T-cell (primary cell): Measurements from ENCODE around the gene TPPP3. TPM values are rescaled to one million over a fixed set of nuclear protein-coding genes. Genes with fewer than 3 reads are reported as not detected.

ENCODE experiments used
- ATAC-seq, 4 experiments: fragments of 200-7000 bp in 3 of 4; fragments of 150-1000 bp in 1 of 4; cut with Tn5 transposase; replicated peaks in 1 of 4; 1 replicate in 3 of 4; 2 replicates in 1 of 4; pipeline ENCODE4 v1.10.0; 2021; ENCODE audit warnings: moderate library complexity in 3 of 4, mild to moderate bottlenecking in 2 of 4, moderate number of reproducible peaks in 1 of 4
- CTCF ChIA-PET, 2 donors: fragments of 300-600 bp; sonication (Branson Sonifier 250); formaldehyde crosslinking; loops; one replicate each; lab custom pipeline; 2022; ENCODE audit warnings: antibody characterized with exemption in 2 of 2; lab: Charles Lee
- POLR2A ChIA-PET, 2 donors: fragments of 300-600 bp; sonication (Branson Sonifier 250); formaldehyde crosslinking; loops; one replicate each; lab custom pipeline; 2022; ENCODE audit warnings: antibody characterized with exemption in 2 of 2; lab: Charles Lee
- DNase-seq, 35 experiments: peaks; one replicate each; pipeline versions ENCODE4 v3.0.0 to v3.0.0-alpha.2; 2013 to 2023
- H3K27ac ChIP-seq: one replicate; pipeline ENCODE4 v1.5.1; 2013; ENCODE audit warnings: low read length
- H3K27me3 ChIP-seq, 2 experiments: replicated peaks in 1 of 2; 1 replicate in 1 of 2; 2 replicates in 1 of 2; pipeline versions ENCODE4 v1.6.1 to v1.7.0; 2013; ENCODE audit warnings: low read length in 1 of 2, mixed read lengths in 1 of 2; ENCODE audit not compliant: control insufficient read depth in 2 of 2, insufficient read depth in 2 of 2; ENCODE audit errors: extremely low read depth in 1 of 2
- H3K36me3 ChIP-seq, 2 donors: 1 replicate in 1 of 2; 2 replicates in 1 of 2; pipeline versions ENCODE4 v1.6.1 to v1.7.0; 2013; ENCODE audit warnings: low read length in 1 of 2; ENCODE audit not compliant: control insufficient read depth in 2 of 2, insufficient read depth in 1 of 2; ENCODE audit errors: extremely low read depth in 1 of 2
- H3K4me1 ChIP-seq, 2 experiments: 1 replicate in 1 of 2; 2 replicates in 1 of 2; pipeline versions ENCODE4 v1.6.1 to v1.7.0; 2013; ENCODE audit warnings: low read length in 2 of 2, mixed read lengths in 1 of 2; ENCODE audit not compliant: insufficient read depth in 2 of 2, control insufficient read depth in 1 of 2; ENCODE audit errors: extremely low read depth in 1 of 2
- H3K4me3 ChIP-seq, 2 donors: 1 replicate in 1 of 2; 2 replicates in 1 of 2; pipeline versions ENCODE4 v1.5.1 to v1.7.0; 2013; ENCODE audit warnings: mild to moderate bottlenecking in 2 of 2, low read length in 1 of 2, moderate library complexity in 1 of 2; ENCODE audit not compliant: control insufficient read depth in 1 of 2; ENCODE audit errors: extremely low read depth in 1 of 2
- H3K9me3 ChIP-seq: 2 replicates; pipeline ENCODE4 v1.7.0; 2013
- H3K27ac Mint-ChIP-seq, 2 donors: one replicate each; pipeline ENCODE4 v1.8.0; 2020 to 2021; ENCODE audit warnings: mild to moderate bottlenecking in 2 of 2, mixed read lengths in 2 of 2
- H3K27me3 Mint-ChIP-seq, 2 donors: one replicate each; pipeline ENCODE4 v1.8.0; 2021 to 2022; ENCODE audit warnings: mixed read lengths in 2 of 2
- H3K36me3 Mint-ChIP-seq: one replicate; pipeline ENCODE4 v1.8.0; 2021; ENCODE audit warnings: mixed read lengths
- H3K4me1 Mint-ChIP-seq, 3 donors: one replicate each; pipeline ENCODE4 v1.8.0; 2020 to 2022; ENCODE audit warnings: mixed read lengths in 3 of 3, mild to moderate bottlenecking in 1 of 3
- H3K4me3 Mint-ChIP-seq, 3 donors: one replicate each; pipeline ENCODE4 v1.8.0; 2020 to 2022; ENCODE audit warnings: mild to moderate bottlenecking in 3 of 3, mixed read lengths in 3 of 3, moderate library complexity in 3 of 3
- H3K9me3 Mint-ChIP-seq, 3 donors: one replicate each; pipeline ENCODE4 v1.8.0; 2020 to 2022; ENCODE audit warnings: mixed read lengths in 3 of 3
- WGBS: methylation state at CpG from one replicate; pipeline ENCODE4 v1.1.5; 2013; ENCODE audit warnings: missing lambda C conversion rate; ENCODE audit not compliant: insufficient coverage; 5-methylcytosine and 5-hydroxymethylcytosine counted together
- total RNA-seq, 35 experiments: library from RNA in 6 of 35; stranded (reverse) in 6 of 35; fragments of 120-200 nt in 1 of 35; gene quantifications; one replicate each; pipeline versions ENCODE4 v1.2.1 to v1.2.4 and lab custom pipeline; 2013 to 2026

The TPPP3 gene
- total RNA-seq, 5 donors from 2014 or later (not counting 1 experiment from before 2014, with no cell fraction given) = 0.18 to 0.23 TPM; not detected in 3

DNA sequence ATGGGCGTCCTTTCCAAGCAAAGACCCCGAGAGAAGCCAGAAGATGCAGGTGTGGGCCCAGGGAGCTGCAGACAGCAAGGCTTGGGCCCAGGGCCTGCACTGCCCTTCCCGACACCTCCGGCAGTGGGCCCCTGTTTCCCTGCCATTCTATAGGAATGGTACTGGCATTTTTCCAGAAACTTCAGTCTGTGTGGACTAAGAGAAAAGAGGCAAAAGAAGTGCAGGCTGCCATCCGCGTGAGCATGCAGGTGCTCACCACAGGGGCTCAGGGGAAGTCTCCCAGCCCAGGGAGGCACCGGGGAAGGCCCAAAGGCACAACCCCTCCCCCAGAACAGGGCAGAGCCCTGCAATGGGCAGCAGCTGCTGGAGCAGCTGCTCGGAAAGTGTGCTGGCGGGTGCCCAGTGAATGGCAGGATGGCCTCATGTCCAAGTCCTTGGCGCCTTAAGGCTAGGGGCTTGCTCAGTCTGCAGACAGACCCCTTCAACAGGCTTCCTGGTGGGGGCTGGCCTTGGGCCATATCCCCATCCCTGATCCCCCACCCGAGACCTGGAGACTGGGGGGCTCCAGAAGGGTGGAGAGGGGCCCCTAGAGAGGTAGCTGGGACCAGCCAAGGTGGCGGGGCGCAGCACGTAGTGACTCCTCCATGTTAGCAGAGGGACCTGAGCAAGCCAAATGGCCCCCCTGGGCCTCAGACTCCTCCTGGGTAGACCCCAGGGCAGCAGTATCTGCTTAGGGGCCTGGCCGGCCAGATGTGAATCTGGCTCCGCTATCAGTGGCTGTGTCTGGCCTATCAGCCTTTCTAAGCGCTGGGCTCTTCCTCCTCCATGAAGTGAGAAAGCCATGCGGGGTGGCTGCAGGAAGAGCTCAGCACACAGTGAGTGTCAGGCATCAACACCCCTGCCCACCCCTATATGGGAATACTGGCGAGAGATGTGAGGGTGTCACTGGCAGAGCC is 6.7 kb upstream of the TPPP3 start:
- no peak for DNase-seq
- peak in 2 of 4 experiments; percentile 11 to 16 for ATAC-seq
- Histone ChIP-seq H3K27me3 (peaks cover 0 to 63% of the 10 kb centered on the region in 2 experiments), H3K9me3 (no peaks in the 10 kb centered on the region), H3K36me3 (no peaks in the 10 kb centered on the region), H3K4me3 (no peak overlapping the region), H3K4me1 (peaks cover 0 to 5% of the 10 kb centered on the region in 2 experiments), H3K27ac (no peak overlapping the region)
- H3K4me1 Mint-ChIP-seq = no peaks in the 10 kb centered on the region
- H3K36me3 Mint-ChIP-seq = no peaks in the 10 kb centered on the region
- no peaks in the 10 kb centered on the region for H3K9me3 Mint-ChIP-seq
- peaks cover 30% of the 10 kb centered on the region in 2 donors for H3K27me3 Mint-ChIP-seq
- CTCF ChIA-PET = interaction anchor here (0.6 to 1.2 kb wide), 4 partner anchors 42 to 948 kb away, joined by 3 to 6 read pairs (median 4); no protein-coding TSS in a partner anchor
- no peak overlapping the region for H3K4me3 Mint-ChIP-seq
- POLR2A ChIA-PET = no interaction called here
- no peak overlapping the region for H3K27ac Mint-ChIP-seq
- WGBS = 74% methylated on average over 8 of the region's 19 CpGs

DNA sequence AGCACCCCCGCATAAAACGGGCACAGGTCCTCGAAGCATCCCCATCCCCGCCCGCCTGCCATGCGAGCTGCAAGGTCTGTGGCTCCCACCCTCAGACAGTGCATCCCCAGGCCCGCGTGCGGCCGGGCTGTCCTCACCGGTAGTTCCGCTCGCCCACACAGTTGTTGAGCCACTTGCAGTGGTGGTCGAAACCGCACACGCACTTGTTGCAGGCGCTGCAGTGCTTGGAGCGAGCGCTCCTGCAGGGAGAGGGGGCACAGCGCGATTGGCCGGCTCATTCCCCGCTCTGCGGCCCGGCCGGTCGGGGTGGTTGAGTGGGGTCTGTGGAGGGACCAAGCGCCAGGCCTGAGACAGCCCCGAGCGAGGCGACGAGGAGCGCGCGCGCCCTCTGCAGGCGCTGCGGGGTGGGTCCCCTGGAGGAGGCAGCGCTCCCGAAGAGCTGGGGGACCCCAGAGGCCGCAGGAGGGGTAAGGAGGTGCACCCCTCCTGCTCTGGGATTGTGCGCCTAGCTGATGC is 6.0 kb upstream of the TPPP3 start:
- ChIA-PET CTCF (interaction anchor here (0.6 to 1.2 kb wide), 3 partner anchors 139 to 949 kb away, joined by 3 to 6 read pairs (median 5); no protein-coding TSS in a partner anchor), POLR2A (no interaction called here)
- Histone ChIP-seq H3K27ac (no peak overlapping the region), H3K4me3 (no peak overlapping the region), H3K9me3 (no peaks in the 10 kb centered on the region), H3K4me1 (peaks cover 0 to 11% of the 10 kb centered on the region in 2 experiments), H3K36me3 (no peaks in the 10 kb centered on the region), H3K27me3 (peaks cover 0 to 71% of the 10 kb centered on the region in 2 experiments)
- 31% methylated on average over 42 of the region's 42 CpGs for WGBS
- H3K27ac Mint-ChIP-seq = no peak overlapping the region
- H3K4me1 Mint-ChIP-seq = peaks cover under 1 to 2% (median under 1%) of the 10 kb centered on the region in 3 donors
- H3K4me3 Mint-ChIP-seq = no peak overlapping the region
- H3K9me3 Mint-ChIP-seq = no peaks in the 10 kb centered on the region
- DNase-seq = peak in 20 of 35 experiments; percentile 9 to 62 (median 34)
- peak; percentile 59 to 87 (median 66) for ATAC-seq
- peaks cover 33 to 34% of the 10 kb centered on the region in 2 donors for H3K27me3 Mint-ChIP-seq
- H3K36me3 Mint-ChIP-seq = no peaks in the 10 kb centered on the region

DNA sequence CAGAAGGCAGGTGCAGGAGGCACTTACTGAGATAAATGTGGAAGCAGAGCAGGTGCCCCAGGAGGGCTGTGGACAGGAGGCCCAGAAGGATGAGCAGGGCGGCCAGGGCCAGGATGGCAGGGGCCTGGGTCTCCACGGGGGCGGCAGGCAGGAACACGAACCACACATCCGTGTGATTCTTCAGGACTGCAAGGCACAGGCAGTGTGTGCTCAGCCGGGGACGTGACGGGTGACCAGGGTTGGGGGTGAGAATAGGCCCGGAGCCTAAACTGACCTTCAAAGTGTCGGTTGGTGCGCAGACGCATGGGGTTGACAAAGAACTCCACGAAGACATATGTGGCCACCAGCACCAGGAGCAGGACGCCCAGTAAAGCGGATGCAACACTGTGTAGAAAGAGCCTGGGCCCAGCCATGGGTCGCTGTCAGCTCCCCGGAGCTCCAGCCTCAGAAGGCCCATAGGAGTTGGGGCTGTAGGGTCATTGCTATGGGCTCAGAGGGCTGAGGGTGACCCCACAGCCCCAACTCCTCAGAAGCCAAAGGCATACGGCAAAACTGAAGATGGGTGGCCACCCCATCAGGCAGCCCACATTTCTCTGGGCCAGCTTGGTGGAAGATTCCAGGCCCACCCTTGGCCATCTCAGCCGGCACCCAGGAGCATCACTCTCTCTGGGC is 5.4 kb upstream of the TPPP3 start:
- Mint-ChIP-seq H3K9me3 (no peaks in the 10 kb centered on the region), H3K27me3 (peaks cover 37 to 38% of the 10 kb centered on the region in 2 donors), H3K4me3 (no peak overlapping the region), H3K27ac (no peak overlapping the region), H3K4me1 (peaks cover 6 to 7% (median 6%) of the 10 kb centered on the region in 3 donors), H3K36me3 (no peaks in the 10 kb centered on the region)
- DNase-seq = no peak
- WGBS = 90% methylated on average over 19 of the region's 19 CpGs
- no peaks in the 10 kb centered on the region for H3K9me3 ChIP-seq
- no peaks in the 10 kb centered on the region for H3K36me3 ChIP-seq
- peaks cover 0 to 74% of the 10 kb centered on the region in 2 experiments for H3K27me3 ChIP-seq
- POLR2A ChIA-PET = no interaction called here
- CTCF ChIA-PET = interaction anchor here (0.6 to 1.2 kb wide), 2 partner anchors 10 to 138 kb away, joined by 5 to 7 read pairs; no protein-coding TSS in a partner anchor
- no peak overlapping the region for H3K4me3 ChIP-seq
- no peak for ATAC-seq
- H3K4me1 ChIP-seq = peaks cover 0 to 17% of the 10 kb centered on the region in 2 experiments
- H3K27ac ChIP-seq = no peak overlapping the region

DNA sequence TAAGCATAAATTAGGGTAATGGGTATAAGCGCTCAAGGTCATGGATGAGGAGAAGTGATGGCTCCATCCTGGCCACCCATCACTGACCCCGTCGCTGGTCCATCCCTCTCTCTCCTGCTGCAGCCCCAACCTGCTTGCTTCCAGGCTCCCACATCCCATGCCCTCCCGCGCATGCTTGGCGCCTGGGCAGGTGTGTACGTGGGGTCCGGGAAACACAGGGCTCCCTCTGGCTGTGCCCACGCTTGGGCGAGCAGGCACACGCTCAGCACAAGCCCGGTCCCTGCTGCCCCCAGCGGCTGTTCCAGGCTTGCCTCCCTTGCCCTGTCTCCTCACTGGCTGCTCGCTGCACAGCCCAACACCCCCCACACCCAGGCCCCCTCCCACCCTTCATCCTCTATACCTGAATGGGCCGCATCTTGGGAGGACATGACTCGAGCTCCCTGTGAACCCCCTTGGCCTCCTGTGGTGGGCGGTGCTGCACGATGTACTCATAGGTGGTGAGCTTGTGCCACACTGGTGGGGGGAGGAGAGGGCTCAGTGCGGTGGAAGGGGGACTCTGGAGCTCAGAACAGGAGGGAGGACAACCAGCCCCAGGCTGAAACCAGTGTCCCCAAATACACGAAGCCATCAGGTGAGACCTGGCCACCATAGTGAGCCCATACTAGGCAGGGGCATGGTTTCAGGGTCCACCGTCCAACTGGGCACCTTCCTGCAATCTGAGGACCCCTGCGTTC is 4.7 kb upstream of the TPPP3 start:
- Mint-ChIP-seq H3K27me3 (peaks cover 34 to 37% of the 10 kb centered on the region in 2 donors), H3K27ac (no peak overlapping the region), H3K36me3 (no peaks in the 10 kb centered on the region), H3K9me3 (no peaks in the 10 kb centered on the region), H3K4me3 (no peak overlapping the region), H3K4me1 (peaks cover 7 to 8% (median 8%) of the 10 kb centered on the region in 3 donors)
- WGBS = 87% methylated on average over 17 of the region's 22 CpGs
- Histone ChIP-seq H3K36me3 (no peaks in the 10 kb centered on the region), H3K27me3 (peaks cover 0 to 78% of the 10 kb centered on the region in 2 experiments), H3K9me3 (no peaks in the 10 kb centered on the region), H3K4me3 (no peak overlapping the region), H3K4me1 (peaks cover 0 to 24% of the 10 kb centered on the region in 2 experiments), H3K27ac (no peak overlapping the region)
- DNase-seq = no peak
- POLR2A ChIA-PET = no interaction called here
- no peak for ATAC-seq
- CTCF ChIA-PET = no interaction called here

DNA sequence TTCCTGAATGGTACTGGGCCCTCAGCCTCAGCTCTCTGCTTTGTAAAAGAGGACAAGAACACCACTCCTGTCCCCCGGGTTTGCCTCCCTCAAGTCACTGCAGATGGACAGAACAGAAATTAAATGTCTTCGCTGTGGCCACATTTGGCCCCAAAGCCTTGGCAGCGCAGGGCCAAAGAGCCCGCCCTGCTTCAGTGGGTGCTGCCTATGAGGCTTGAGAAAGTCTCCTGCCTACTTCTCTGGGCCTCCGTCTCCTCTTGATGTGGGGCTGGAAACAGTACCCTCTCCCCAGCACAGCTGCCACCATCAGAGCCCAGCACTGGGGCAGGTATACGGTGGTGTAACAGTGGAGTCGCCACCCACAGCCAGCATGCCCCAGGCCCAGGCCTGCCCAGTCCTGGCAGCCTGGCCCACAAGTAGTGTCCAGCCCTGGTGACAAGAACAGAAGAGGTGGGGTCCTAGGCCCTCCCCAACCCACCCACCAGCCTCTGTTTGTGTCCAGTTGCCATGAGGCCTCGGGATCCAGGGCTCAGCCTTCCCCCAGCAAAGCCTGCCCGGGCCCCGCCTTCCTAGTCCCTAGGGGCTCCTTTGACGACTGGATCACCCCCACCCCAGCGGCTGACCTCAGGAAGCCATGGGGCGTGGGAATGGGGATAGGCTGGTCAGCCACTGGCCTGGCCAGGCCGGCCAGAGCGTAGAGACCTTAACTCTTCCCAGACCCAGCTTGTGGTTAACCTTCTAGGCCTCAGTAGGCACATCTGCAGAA is 3.9 kb upstream of the TPPP3 start:
- H3K36me3 ChIP-seq = no peaks in the 10 kb centered on the region
- ChIA-PET CTCF (no interaction called here), POLR2A (no interaction called here)
- H3K27ac ChIP-seq = no peak overlapping the region
- Mint-ChIP-seq H3K27me3 (peaks cover 35 to 41% of the 10 kb centered on the region in 2 donors), H3K4me3 (peak overlapping the region in 1 of 3 donors; percentile 19), H3K9me3 (no peaks in the 10 kb centered on the region), H3K27ac (no peak overlapping the region), H3K4me1 (peaks cover 7 to 8% (median 8%) of the 10 kb centered on the region in 3 donors), H3K36me3 (no peaks in the 10 kb centered on the region)
- H3K9me3 ChIP-seq = no peaks in the 10 kb centered on the region
- H3K27me3 ChIP-seq = peaks cover 0 to 84% of the 10 kb centered on the region in 2 experiments
- DNase-seq (no peak), ATAC-seq (no peak)
- WGBS = 82% methylated on average over 9 of the region's 15 CpGs
- H3K4me1 ChIP-seq = peaks cover 0 to 27% of the 10 kb centered on the region in 2 experiments
- no peak overlapping the region for H3K4me3 ChIP-seq
